Prostate gland (tissue), 2 donors: ENCODE results near the gene KRTAP10-1. TPM values are rescaled to one million over a fixed set of nuclear protein-coding genes. Genes with fewer than 3 reads are reported as not detected.

ENCODE experiments used
- DNase-seq: peaks from one replicate; pipeline ENCODE4 v3.0.0-alpha.2; 2019; ENCODE audit warnings: low spot score
- H3K27ac ChIP-seq, 2 donors: fragments of 200-600 bp; sonication (generic); 2 replicates each; pipeline ENCODE4 v1.5.1; 2017 to 2019
- H3K27me3 ChIP-seq: fragments of 200-600 bp; sonication (generic); replicated peaks from 2 replicates; pipeline ENCODE4 v1.5.1; 2019; ENCODE audit not compliant: insufficient read depth
- H3K36me3 ChIP-seq, 2 donors: fragments of 200-600 bp; sonication (generic); 1 replicate in 1 of 2; 2 replicates in 1 of 2; pipeline versions ENCODE4 v1.5.1 to v1.8.1; 2017 to 2019
- H3K4me1 ChIP-seq: fragments of 200-600 bp; sonication (generic); replicated peaks from 2 replicates; pipeline ENCODE4 v1.5.1; 2019
- H3K4me3 ChIP-seq, 2 donors: fragments of 200-600 bp; sonication (generic); 2 replicates each; pipeline ENCODE4 v1.5.1; 2017 to 2019
- H3K9me3 ChIP-seq: fragments of 200-600 bp; sonication (generic); 2 replicates; pipeline ENCODE4 v1.5.1; 2017
- CTCF ChIP-seq, 4 experiments: fragments of 200-600 bp in 2 of 4; fragments of 450-650 bp in 2 of 4; sonication (generic) in 2 of 4; IDR thresholded peaks; 1 replicate in 3 of 4; 2 replicates in 1 of 4; pipeline ENCODE4 v1.5.1; 2016 to 2019; ENCODE audit warnings: antibody characterized with exemption in 4 of 4, mild to moderate bottlenecking in 2 of 4, moderate library complexity in 2 of 4
- POLR2A ChIP-seq: fragments of 450-650 bp; IDR thresholded peaks from one replicate; pipeline ENCODE4 v1.6.1; 2016; ENCODE audit warnings: antibody characterized with exemption, mild to moderate bottlenecking
- POLR2AphosphoS5 ChIP-seq: sonication (generic); formaldehyde crosslinking; IDR thresholded peaks from one replicate; pipeline ENCODE4 v1.6.1; 2017; ENCODE audit warnings: antibody characterized with exemption
- WGBS: methylation state at CpG from one replicate; pipeline ENCODE4 v1.1.5; 2018; 5-methylcytosine and 5-hydroxymethylcytosine counted together
- intact Hi-C: fragments of 100-400 bp; cut with DNase I; formaldehyde crosslinking; loops from one replicate; pipeline ENCODE4 v1.14.2; 2022
- total RNA-seq, 2 donors: library from RNA; depleted of rRNA; stranded (reverse); fragments of >200 nt; gene quantifications; one replicate each; pipeline ENCODE4 v1.1.0, GENCODE V29; 2016

KRTAP10-1 gene
- total RNA-seq, 2 donors from 2014 or later: not detected

DNA sequence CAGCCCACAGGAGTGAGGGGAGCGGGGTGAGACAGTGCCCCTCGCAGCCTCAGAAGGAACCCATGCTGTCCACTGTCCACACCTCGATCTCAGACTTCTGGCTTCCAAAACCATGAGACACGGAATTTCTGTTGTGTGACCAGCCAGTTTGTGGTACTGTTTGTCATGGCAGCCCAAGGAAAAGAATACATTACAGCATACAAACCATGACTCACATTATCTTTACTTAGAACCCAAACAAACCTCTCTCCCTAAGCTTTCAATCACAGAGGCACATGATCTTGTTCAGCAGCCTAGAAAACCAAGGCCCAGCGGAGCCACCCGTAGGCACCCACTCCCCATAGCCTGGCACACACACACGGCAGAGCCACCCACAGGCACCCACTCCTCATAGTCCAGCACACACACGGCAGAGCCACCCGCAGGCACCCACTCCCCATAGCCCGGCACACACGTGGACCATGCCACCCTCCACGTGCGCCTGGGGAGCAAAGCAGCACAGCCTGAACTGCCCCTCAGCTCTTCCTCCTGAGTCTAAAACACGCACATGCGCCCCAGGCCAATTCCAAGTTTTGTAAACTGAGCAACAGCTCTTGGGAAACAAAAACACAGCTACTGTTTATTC lies 33.1 kb upstream of the KRTAP10-1 start:
- Histone ChIP-seq H3K27ac (no peak overlapping the region), H3K27me3 (no peaks in the 10 kb centered on the region), H3K36me3 (no peaks in the 10 kb centered on the region), H3K4me1 (no peaks in the 10 kb centered on the region), H3K4me3 (no peak overlapping the region), H3K9me3 (no peaks in the 10 kb centered on the region)
- TF ChIP-seq POLR2A: no peak
- no peak for TF ChIP-seq POLR2AphosphoS5
- TF ChIP-seq CTCF (IDR thresholded peaks at IDR 0.05): no peak
- DNase-seq: no peak
- intact Hi-C loops: no loop called here
- WGBS: 86% methylated on average over 15 of the region's 15 CpGs

GRCh38 chr21:44571844-44572782 lies 32.1 kb upstream of the KRTAP10-1 start:
- Histone ChIP-seq H3K27me3 (no peaks in the 10 kb centered on the region), H3K9me3 (no peaks in the 10 kb centered on the region), H3K36me3 (no peaks in the 10 kb centered on the region), H3K27ac (no peak overlapping the region), H3K4me1 (no peaks in the 10 kb centered on the region), H3K4me3 (no peak overlapping the region)
- TF ChIP-seq POLR2AphosphoS5: no peak
- no peak for TF ChIP-seq POLR2A
- TF ChIP-seq CTCF (IDR thresholded peaks at IDR 0.05): no peak
- DNase-seq: no peak
- intact Hi-C loops: no loop called here
- 92% methylated on average over 40 of the region's 40 CpGs for WGBS

DNA sequence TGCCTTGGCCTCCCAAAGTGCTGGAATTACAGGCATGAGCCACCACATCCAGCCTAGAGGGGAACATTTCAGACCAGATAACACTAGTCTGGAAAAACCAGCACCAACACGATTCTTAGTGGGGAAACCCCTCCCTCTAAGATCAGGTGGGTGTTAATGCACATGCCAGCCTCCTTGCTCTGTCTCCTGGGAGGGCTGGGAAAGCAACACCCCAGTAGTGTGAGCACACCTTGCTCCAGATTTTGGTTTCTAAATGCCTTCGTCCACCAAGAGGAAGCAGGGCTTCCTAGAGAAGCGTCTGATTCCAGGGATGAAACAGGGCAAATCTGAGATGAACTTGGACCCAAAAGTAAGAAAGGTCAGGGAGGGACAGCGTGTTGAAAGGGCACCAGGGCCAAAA lies 31.3 kb upstream of the KRTAP10-1 start:
- Histone ChIP-seq H3K27me3 (no peaks in the 10 kb centered on the region), H3K27ac (no peak overlapping the region), H3K4me3 (no peak overlapping the region), H3K9me3 (no peaks in the 10 kb centered on the region), H3K4me1 (no peaks in the 10 kb centered on the region), H3K36me3 (no peaks in the 10 kb centered on the region)
- 88% methylated on average over 4 of the region's 4 CpGs for WGBS
- no peak for DNase-seq
- TF ChIP-seq POLR2A (no peak), CTCF (IDR thresholded peaks at IDR 0.05) (no peak), POLR2AphosphoS5 (no peak)
- intact Hi-C loops: no loop called here

- no peaks in the 10 kb centered on the region for H3K27me3 ChIP-seq
- WGBS: 84% methylated on average over 12 of the region's 12 CpGs
- no peak for DNase-seq
- no peaks in the 10 kb centered on the region for H3K9me3 ChIP-seq
- no peak overlapping the region for H3K27ac ChIP-seq
- no peak overlapping the region for H3K4me3 ChIP-seq
- intact Hi-C loops: no loop called here
- no peaks in the 10 kb centered on the region for H3K4me1 ChIP-seq
- no peaks in the 10 kb centered on the region for H3K36me3 ChIP-seq
- TF ChIP-seq POLR2A: no peak
- TF ChIP-seq CTCF (IDR thresholded peaks at IDR 0.05): no peak
- TF ChIP-seq POLR2AphosphoS5: no peak
These were observed 30.0 kb upstream of the KRTAP10-1 start for GRCh38 chr21:44569861-44570517.
